GM19238 (cell line): ENCODE data around the gene TSPAN14.
"Not testable (repeated sequence)": the region's sequence is repeated elsewhere in the genome, so short reads cannot be mapped to it uniquely, and the experiment has no call there.

ENCODE experiments used
- DNase-seq: peaks from one replicate; pipeline ENCODE4 v3.0.0; 2011; ENCODE audit warnings: low spot score; ENCODE audit not compliant: insufficient read length

The TSPAN14 gene

DNA sequence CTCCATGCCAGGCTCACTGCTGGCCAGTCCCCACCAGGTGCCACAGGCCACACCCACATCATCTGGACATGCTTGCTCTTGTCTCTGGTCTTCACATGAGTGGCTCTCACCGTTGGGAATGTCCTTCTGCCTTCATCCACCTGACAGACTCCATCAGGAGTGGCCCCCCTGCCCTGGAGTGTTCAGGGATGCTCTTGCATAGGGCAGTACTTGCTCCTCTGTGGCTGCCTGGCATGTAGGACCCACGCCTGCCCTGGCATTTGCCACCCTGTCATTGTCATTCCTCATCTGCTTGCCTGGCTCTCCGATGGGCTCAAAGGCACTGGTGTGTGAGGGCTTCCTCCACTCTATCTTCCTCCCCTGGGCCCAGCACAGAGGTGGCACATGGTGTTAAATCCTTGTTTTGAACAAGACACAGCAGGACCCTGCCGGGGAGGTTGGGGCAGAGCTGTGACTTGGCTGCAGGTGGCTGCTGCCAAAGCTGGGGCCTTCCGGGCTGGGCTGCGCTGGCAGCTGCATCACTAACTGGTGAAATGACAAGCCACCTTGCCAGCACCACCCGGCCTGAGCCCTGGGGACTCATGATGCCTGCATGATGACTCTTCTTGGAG is 85.4 kb downstream of the TSPAN14 start:
- no peak for DNase-seq

- DNase-seq: no peak
Measured at GRCh38 chr10:80540136-80540535, 86.0 kb downstream of the TSPAN14 start.

DNA sequence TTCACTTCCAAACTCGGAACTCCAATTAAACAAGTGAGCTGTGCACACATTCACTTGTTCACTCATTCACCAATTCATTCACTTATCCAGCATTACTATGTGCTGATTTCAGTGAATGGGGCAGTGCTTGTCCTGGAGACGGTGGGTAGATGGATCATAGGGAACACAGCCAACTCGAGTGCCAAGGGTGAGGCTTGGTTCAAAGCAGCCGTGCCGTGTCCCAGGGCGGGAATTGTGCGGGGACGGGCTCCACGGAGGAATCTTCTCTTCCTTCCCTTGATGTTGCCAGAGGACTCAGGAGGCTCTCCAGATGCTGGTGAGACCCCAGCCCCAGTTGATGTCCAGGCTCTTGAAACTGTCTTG is 86.5 kb downstream of the TSPAN14 start:
- no peak for DNase-seq

DNA sequence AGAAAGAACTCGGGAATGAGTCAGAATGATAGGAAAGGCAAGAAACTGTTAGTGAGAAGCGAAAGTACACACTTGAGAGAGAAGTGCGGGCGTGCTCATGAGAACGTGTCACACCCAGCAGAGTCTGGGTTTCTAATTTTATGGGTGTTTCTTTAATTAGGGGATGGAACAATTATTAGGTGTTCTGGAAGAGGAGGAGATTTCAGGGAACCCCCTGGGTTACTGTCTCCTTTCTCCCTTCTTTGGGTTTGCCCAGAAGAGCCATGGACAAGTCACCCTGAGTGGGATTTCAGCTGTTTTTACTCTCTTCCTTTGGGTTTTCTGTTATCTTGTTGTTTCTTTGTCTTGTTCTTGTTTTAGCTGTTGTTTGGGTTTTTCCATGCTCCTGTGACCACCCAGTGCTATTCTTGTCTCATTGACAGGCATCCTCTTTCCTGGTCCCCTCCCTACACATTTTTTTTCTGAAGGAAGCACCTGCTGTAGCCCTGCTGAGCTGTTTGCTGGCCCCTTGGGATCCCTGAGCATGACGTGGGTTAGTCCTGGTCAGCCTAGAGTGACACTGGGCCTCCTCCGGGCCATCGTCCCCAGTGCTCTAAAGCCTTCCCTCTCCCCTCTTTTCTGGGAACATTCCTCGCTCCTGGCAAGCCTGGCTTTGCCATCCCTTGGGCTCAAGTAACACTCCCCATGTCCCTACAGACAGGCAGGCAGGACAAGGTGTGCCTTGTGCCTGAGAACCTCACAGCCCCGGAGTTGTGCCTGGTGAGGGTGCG is 87.1 kb downstream of the TSPAN14 start:
- no peak for DNase-seq

DNA sequence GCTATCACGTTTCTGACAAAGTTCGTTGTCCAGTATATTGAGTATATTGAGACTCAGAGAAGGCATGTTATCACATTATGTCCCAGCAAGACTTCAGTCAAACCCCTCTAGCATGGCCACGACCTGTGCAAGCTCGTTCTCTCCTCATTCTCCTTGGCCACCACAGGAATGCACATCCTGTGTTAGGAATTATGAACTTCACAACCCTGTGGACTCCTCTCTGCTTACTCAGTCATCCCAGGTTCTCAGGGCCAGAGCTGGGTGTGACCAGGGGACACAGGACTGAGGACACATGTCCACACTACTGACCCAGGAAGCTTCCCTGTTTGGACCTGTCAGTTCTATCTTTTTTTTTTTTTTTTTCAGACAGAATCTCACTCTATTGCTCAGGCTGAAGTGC is 87.9 kb downstream of the TSPAN14 start:
- DNase-seq: no peak

- DNase-seq: no peak
Measured at GRCh38 chr10:80542652-80543318, 88.7 kb downstream of the TSPAN14 start.

GRCh38 chr10:80543319-80543672 is 89.2 kb downstream of the TSPAN14 start:
- not testable (repeated sequence) for DNase-seq

GRCh38 chr10:80544316-80544953 is 90.3 kb downstream of the TSPAN14 start:
- no peak for DNase-seq

GRCh38 chr10:80545258-80545881 is 91.3 kb downstream of the TSPAN14 start:
- DNase-seq: no peak

GRCh38 chr10:80552151-80552646 is 98.1 kb downstream of the TSPAN14 start:
- DNase-seq: no peak

DNA sequence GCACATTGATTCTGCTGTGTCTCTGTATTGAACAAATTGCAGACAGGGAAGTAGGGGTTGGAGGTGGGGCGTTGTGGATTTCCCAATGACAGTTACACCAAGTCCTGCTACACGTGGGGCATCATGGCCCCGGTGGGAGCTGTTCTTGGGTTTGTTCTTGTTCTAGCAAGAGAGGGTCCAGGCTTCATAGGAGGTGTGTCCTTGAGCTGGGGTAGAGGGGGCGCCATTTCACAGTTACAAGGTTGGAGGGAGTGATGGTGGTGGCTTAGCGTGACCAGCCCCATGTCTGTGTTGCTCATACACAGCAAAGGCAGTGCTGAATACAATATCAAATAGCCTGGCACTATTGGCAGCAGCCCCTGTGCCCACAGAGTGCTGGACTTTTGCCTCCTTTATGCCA is 99.3 kb downstream of the TSPAN14 start:
- DNase-seq: no peak

DNA sequence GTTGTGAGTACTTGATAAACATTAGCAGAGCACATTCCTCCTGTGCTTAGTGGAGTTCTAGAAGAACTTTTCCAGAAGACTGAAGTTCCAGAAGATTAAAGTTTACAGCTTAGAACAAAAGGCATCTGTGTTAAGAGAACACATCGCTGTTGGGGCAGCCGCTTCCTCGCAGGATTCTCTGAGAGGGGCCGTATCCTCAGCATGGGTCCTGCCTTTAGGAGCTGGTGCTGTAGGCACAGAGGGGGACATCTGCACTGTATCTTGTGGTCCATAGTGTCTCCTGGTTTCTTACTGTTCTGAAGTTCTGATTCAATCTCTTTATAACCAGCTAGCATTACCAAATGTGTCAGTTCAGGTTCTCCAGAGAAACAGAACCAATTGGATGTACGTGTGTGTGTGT is 99.9 kb downstream of the TSPAN14 start:
- no peak for DNase-seq

DNA sequence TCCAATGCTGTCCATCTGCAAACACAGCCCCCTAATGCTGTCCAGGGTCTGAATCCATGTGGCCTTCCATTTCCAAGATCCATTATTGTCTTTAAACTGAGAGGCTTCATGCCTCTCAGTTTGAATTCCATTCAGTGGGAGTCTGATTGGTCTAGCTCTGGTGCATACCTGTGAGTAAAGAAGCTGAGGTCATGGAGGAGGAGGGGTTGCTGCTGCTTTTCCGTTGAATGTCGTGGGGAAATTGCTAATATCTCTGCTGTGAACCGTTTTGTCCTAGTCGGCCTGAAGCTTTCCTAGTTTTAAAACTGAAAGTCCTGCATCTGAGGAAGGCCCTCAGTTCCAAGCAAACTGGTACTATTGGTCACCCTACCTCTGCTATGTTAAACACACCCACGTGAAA is 101.3 kb downstream of the TSPAN14 start:
- DNase-seq: no peak

GRCh38 chr10:80561950-80562349 is 107.8 kb downstream of the TSPAN14 start:
- DNase-seq: no peak

DNA sequence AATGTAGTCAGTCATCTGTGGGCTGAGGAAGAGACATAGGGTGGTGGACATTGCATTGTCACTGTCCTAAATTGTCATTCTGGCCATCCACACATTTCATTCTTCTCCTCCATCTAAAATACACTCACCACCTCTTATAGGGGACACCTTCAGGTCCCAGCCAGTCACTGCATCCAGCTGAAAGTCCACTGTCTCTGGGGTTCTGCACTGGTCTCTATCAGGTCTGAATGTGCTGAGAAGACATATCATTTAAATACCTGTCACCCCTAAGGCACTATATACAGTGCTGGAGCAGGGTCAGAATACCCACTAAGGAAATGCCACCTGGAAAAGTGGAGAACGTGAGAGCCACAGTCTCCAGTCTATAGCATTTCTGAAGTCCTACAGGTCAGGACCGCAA is 113.2 kb downstream of the TSPAN14 start:
- no peak for DNase-seq

GRCh38 chr10:80569131-80569895 is 115.2 kb downstream of the TSPAN14 start:
- DNase-seq: no peak

GRCh38 chr10:80571352-80571751 is 117.2 kb downstream of the TSPAN14 start:
- DNase-seq: no peak

DNA sequence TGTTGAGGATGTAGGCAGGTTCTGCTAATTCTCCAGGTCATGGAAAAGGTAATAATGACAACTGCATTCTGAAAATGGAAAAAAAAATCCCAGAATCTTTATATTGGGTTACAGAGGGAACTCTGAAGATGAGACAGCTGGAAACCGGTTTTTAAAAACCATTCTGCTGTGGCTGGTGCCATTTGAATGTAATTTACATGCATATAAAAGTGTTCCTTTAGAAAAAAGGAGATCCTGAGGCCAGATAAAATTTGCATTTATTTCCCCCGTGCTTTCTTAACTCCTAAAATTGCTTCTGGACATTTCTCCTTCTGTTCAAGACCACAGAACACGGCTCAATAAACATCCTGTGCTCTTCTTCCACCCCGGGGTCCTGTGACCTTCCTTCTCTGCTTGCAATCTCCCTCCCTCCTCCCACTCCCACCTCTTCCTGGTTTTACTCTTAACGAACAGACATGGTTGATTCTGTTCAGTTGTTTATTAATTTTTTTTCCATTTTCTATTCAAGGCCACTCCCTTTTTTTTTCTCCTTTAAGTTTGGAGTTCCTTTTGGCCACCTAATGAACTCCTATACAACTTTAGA is 125.2 kb downstream of the TSPAN14 start:
- DNase-seq: no peak

GRCh38 chr10:80579849-80580637 is 125.9 kb downstream of the TSPAN14 start:
- DNase-seq: no peak
